ENCODE data around the gene TDRD1. TPM values are rescaled to one million over a fixed set of nuclear protein-coding genes. Genes with fewer than 3 reads are reported as not detected.

TDRD1 gene
- total and polyA plus RNA-seq, 9 of the 15 experiments (the other 6 are each of a cell fraction or from before 2014, with no cell fraction given) = not detected

DNA sequence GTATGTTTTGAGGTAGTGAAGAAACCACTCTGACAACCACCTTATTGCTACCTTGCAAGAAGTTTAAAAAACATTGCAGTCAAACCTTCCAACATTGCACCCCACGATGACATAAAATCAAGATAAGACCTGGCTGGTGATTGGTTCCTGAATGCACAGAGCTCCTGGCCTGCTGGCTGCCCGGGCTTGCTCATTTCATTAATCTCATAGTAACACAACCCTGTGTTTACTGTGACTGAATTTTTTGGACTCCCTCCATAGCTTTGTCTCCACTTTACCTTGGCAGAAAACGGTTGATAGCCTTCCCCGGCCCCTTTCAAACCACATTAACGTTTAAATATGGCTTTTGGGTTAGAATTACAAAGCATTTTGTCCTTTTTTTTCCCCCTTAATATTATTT, 87.4 kb downstream of the TDRD1 start:
- ChIA-PET POLR2A (interaction anchor here (0.6 kb wide), 1 partner anchor 252 kb away, joined by 3 read pairs; no protein-coding TSS in a partner anchor), CTCF (ENCODE audit: low intra/inter-chr PET ratio) (no interaction called here)
- no peaks in the 10 kb centered on the region for H3K79me2 ChIP-seq (ENCODE audit: control insufficient read depth, insufficient read depth, low read length)
- intact Hi-C loops (cut with micrococcal nuclease) = no loop called here
- no peaks in the 10 kb centered on the region for H3K27me3 ChIP-seq (ENCODE audit: control insufficient read depth in 2 of 2, insufficient read depth in 2 of 2, low read length in 2 of 2)
- no TSS peak for BruUV-seq (replicated peaks)
- H3K27ac ChIP-seq (ENCODE audit: extremely low read depth, low read depth, low read length) = no peak overlapping the region
- no peaks in the 10 kb centered on the region for H3K9me3 ChIP-seq (replicated peaks; ENCODE audit: control insufficient read depth, insufficient read depth, low read depth, low read length)
- TF ChIP-seq MCM7 (IDR thresholded peaks at IDR 0.05) (no peak), TAL1 (IDR thresholded peaks at IDR 0.05) (0 out of 2 replicates have a peak, but pooled peaks have one; percentile 9), CEBPG (CRISPR knock-in tag; IDR thresholded peaks at IDR 0.05) (no peak), CEBPG (tag; conservative IDR thresholded peaks at IDR 0.05 in 1 of 2, IDR thresholded peaks at IDR 0.05 in 1 of 2) (peak in 1 of 2 experiments; percentile 40; a peak in 1 of 4 replicates), FOXJ2 (tag; IDR thresholded peaks at IDR 0.05) (peak; percentile 90)
- no peak overlapping the region for H3K4me3 ChIP-seq
- H4K20me1 ChIP-seq (replicated peaks; ENCODE audit: control insufficient read depth, insufficient read depth, low read length) = no peaks in the 10 kb centered on the region
- H3K4me1 ChIP-seq (replicated peaks in 1 of 2; ENCODE audit: control insufficient read depth in 2 of 2, insufficient read depth in 2 of 2, low read length in 2 of 2) = no peaks in the 10 kb centered on the region; a peak in 1 of 5 replicates
- in situ Hi-C loops (cut with MboI) = no loop called here
- WGBS (ENCODE audit: insufficient coverage, low coverage, missing lambda C conversion rate) = 0% methylated on average over 5 of the region's 5 CpGs
- no peaks in the 10 kb centered on the region for H3K36me3 ChIP-seq (ENCODE audit: control insufficient read depth, insufficient read depth, low read length)
- FAIRE-seq (no peak), DNase-seq (ENCODE audit: extremely low read depth in 1 of 4, low spot score in 3 of 4) (peak in 3 of 4 experiments; percentile 5 to 17 (median 7)), ATAC-seq (peak; percentile 61)
- peak overlapping the region; percentile 2; the same call in 1 of the 2 replicates for H3K4me2 ChIP-seq (ENCODE audit: insufficient read depth, low read length)
- no peak overlapping the region for H2AFZ ChIP-seq (ENCODE audit: low read depth, low read length)
- no peak overlapping the region for H3K9ac ChIP-seq (ENCODE audit: insufficient read depth in 1 of 2, low read depth in 2 of 2, low read length in 2 of 2)
- no peaks in the 10 kb centered on the region for H3K9me1 ChIP-seq (ENCODE audit: control insufficient read depth, insufficient read depth, low read length)

- Histone ChIP-seq H3K27me3 (ENCODE audit: control insufficient read depth in 2 of 2, insufficient read depth in 2 of 2, low read length in 2 of 2) (no peaks in the 10 kb centered on the region; a peak in 1 of 5 replicates), H3K27ac (ENCODE audit: extremely low read depth, low read depth, low read length) (no peak overlapping the region), H2AFZ (ENCODE audit: low read depth, low read length) (no peak overlapping the region), H3K79me2 (ENCODE audit: control insufficient read depth, insufficient read depth, low read length) (no peaks in the 10 kb centered on the region), H3K36me3 (ENCODE audit: control insufficient read depth, insufficient read depth, low read length) (no peaks in the 10 kb centered on the region), H3K4me3 (no peak overlapping the region), H3K4me2 (ENCODE audit: insufficient read depth, low read length) (no peak overlapping the region), H3K9me3 (replicated peaks; ENCODE audit: control insufficient read depth, insufficient read depth, low read depth, low read length) (no peaks in the 10 kb centered on the region), H3K4me1 (replicated peaks in 1 of 2; ENCODE audit: control insufficient read depth in 2 of 2, insufficient read depth in 2 of 2, low read length in 2 of 2) (no peaks in the 10 kb centered on the region; a peak in 1 of 5 replicates), H4K20me1 (replicated peaks; ENCODE audit: control insufficient read depth, insufficient read depth, low read length) (no peaks in the 10 kb centered on the region), H3K9ac (ENCODE audit: insufficient read depth in 1 of 2, low read depth in 2 of 2, low read length in 2 of 2) (no peak overlapping the region), H3K9me1 (ENCODE audit: control insufficient read depth, insufficient read depth, low read length) (no peaks in the 10 kb centered on the region)
- ChIA-PET CTCF (ENCODE audit: low intra/inter-chr PET ratio) (no interaction called here), POLR2A (no interaction called here)
- no TSS peak for BruUV-seq (replicated peaks)
- in situ Hi-C loops (cut with MboI) (no loop called here), intact Hi-C loops (cut with micrococcal nuclease) (no loop called here)
- DNase-seq (ENCODE audit: extremely low read depth in 1 of 4, low spot score in 3 of 4) (no peak), FAIRE-seq (no peak), ATAC-seq (no peak)
- 2% methylated on average over 3 of the region's 3 CpGs for WGBS (ENCODE audit: insufficient coverage, low coverage, missing lambda C conversion rate)
- TF ChIP-seq CSDE1 (IDR thresholded peaks at IDR 0.05) = no peak
- TF ChIP-seq CHD4 (IDR thresholded peaks at IDR 0.05; ENCODE audit: insufficient read depth, insufficient replicate concordance, low read depth, low read length, poor library complexity, severe bottlenecking) = no peak
- TF ChIP-seq PURB (CRISPR knock-in tag; IDR thresholded peaks at IDR 0.05; ENCODE audit: low read depth) = no peak
- TF ChIP-seq XRCC4 (IDR thresholded peaks at IDR 0.05; ENCODE audit: extremely low read depth, insufficient read depth, insufficient read length) = no peak
- TF ChIP-seq POLR2B (IDR thresholded peaks at IDR 0.05; ENCODE audit: low read depth, partially characterized antibody) = no peak
Observed at GRCh38 chr10:114271075-114271778, 92.1 kb downstream of the TDRD1 start.
